ENCODE data around the gene JARID2.
A peak's percentile ranks its signal among the peaks of the same experiment; 100 is the strongest.

JARID2 gene

DNA sequence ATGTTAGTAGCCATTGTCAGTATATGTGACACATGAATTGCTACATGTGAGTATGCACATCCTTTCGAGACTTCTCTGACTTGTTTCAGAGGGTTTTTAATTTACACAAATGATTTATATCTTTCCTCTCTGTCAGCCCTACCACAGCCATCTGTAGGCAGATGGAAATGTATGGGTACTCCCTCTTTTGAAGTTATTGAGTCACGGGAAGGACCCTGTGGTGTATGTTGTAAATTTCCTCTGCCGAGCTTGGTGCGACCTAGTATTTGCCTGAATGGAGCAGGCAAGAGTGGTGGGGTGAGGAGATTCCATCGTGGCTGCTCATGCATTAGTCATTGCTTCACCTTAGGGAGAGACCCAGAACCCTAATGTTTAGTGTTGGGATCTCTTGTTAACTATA lies 171.9 kb downstream of the JARID2 start:
- peak; percentile 45 for DNase-seq (ENCODE audit: low read depth)

DNA sequence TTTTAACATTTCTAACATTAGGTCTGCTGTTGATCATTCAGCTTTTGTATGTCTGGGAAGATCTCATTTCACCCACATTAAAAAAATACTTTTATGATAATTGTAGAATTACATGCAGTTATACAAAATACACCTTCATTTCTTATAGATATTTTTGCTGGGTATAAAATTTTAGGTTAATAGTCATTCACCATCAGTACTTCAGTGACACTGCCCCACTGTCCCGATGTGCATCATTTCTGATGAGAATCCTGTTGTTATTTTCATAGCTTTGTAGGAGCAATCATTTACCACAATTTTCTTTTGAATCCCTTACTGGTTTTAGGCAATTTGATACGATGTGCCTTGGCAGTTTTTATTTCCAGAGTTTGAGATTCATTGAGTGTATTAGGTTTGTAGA lies 173.6 kb downstream of the JARID2 start:
- DNase-seq (ENCODE audit: low read depth): no peak

DNA sequence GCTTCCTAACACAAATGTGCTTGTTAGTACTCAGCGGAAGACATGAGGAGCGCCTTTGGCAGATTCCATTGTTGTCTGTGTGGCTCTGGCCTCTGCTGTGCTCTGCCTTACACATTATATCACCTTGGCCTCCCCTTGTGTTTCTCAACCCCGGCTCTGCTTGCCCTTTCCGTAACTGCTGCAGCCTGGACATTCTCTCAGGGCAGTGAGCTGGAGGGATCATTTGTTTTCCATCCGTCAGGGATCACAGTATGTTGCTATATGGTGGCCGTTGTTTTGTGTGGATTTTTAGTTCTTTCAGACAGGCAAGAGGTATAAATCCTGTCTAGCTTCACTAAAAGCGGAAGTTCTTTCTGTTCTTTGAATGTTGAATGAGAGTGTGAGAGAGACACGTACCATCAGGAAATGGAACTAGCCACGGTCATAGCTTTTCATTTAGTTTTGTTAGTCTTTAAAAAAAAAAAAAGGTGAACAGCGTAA lies 175.1 kb downstream of the JARID2 start:
- DNase-seq (ENCODE audit: low read depth): no peak

DNA sequence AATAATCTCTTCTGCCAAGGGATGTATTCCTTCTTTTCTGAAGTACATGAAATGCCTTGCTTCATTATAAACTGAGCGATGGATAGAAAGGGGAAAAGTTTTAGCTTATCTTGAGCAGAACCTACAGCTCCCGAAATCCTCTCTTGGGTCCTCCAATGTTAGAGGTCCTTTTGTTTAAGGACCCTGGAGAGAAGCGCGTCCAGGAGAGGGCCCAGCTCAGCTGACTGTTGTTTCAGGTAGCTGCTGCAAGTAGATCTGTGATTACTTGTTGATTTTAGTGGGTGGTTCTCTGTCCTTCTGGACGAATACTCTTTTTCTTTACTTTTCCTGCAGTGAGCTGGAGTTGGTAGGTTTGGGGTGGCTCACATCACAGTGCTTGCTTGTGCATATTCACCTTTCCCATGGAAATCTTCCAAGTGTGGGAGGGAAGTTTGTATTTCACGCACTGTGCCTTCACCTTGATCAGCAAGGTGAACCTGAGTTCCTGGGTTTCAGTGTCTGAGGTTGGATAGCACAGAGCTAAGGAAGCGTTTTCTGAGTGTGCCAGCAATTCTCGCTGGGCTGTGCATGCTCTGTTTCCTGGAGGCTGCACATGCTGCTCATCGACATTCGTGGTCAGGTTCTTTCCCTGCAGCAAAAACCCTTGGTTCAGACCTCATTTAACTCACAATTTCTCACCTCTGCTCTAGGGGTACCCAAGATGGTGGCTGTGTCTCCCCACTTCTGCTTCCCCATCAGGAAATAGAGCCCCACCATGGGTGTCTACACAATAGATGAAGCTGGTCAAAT lies 176.3 kb downstream of the JARID2 start:
- DNase-seq (ENCODE audit: low read depth): no peak

DNA sequence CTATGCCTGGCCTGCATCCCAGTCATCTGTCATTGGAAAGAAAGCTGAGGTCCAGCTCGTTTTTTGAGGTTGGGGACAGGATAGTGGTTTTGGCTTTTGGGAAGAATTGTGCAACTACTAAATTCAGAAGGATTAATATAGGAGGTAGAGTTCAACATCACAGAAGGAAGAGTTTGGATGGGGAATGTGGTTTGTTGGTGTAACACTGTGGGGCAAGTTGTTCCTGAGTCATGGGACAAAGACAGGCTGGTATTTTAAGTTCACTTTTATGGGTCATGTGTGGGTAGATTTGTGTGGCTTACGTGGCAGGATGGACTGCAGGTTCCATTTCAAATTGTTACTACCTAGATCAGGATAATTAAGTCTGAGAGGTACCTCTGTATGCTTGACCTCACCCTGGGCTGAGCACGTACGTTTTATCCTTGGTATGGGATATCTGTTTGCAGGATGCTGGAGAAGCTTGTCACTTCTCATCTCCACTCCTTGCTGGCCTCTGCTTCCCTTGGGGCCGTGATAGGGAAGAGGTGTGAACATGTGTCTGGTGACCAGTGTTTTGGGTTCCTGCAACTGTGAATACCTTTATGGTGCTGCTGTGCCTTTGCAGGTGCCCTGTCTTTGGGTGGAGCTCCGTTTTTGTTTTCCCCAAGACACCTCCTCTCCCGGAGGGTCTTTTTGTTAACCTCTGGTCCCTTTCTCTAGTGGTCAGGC lies 177.6 kb downstream of the JARID2 start:
- no peak for DNase-seq (ENCODE audit: low read depth)

- DNase-seq (ENCODE audit: low read depth): no peak
Measured at GRCh38 chr6:15425947-15426346, 180.1 kb downstream of the JARID2 start.

- no peak for DNase-seq (ENCODE audit: low read depth)
Measured at GRCh38 chr6:15426395-15426794, 180.5 kb downstream of the JARID2 start.

- no peak for DNase-seq (ENCODE audit: low read depth)
Measured at GRCh38 chr6:15426901-15427300, 181.0 kb downstream of the JARID2 start.

GRCh38 chr6:15427331-15428070 lies 181.6 kb downstream of the JARID2 start:
- peak; percentile 67 for DNase-seq (ENCODE audit: low read depth)

DNA sequence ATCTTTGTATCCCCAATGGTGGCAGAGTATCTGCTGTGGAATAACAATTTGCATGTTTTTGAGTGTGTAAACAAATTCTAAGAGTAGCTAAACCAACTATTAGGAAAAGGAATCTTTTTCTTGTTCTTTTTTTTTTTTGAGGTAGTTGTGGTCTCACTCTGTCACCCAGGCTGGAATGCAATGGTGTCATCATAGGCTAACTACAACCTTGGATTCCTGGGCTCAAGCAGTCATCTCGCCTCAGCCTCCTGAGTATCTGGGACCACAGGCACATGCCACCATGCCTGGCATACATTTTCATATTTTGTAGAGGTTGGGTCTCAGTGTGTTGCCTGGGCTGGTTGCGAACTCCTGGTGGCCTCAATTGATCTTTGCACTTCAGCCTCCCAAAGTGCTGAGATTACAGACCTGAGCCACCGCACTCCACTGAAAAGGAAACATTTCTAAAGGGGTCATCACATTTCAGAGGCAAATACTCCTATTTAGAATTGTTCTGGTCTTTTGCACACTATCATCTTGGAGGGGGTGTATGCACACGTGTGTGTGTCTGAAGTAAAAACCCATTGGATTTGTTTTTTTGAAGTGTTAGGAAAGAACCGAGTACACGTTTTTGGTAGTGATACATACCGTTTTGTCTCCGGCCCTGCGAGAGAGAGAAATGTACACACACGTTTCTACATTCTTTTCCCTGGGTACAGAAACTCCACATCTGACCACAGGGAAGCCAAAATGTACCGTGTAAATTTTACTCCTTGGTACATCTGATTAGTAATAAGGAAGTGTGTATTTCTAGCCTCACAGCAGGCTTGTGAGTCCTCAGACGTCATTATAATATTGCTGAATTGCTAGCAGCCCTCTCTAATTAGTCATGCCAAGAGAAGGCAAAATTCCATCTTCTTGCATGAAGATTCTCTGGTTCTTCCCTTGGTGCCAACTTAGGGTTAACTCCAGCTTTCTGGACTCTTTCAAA lies 183.6 kb downstream of the JARID2 start:
- DNase-seq (ENCODE audit: low read depth): peak; percentile 85

DNA sequence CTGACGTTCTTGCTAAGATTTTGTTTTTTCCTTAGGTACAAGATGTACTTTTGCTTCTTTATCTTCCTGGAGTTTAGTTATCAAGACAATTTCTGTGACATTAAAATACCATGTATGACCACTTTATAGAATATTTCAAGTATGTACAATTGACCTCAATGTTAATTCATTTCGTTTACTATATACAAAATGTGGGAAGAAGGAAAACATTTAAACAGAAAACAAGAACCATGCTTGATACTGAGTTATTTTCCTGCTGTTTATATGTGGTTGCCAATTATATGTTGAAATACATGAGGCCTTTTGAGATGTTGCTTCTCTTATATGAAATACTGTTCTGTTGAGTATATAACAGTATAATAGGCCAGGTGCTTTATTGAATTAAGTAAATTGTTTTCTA lies 184.3 kb downstream of the JARID2 start:
- DNase-seq (ENCODE audit: low read depth): peak; percentile 30

DNA sequence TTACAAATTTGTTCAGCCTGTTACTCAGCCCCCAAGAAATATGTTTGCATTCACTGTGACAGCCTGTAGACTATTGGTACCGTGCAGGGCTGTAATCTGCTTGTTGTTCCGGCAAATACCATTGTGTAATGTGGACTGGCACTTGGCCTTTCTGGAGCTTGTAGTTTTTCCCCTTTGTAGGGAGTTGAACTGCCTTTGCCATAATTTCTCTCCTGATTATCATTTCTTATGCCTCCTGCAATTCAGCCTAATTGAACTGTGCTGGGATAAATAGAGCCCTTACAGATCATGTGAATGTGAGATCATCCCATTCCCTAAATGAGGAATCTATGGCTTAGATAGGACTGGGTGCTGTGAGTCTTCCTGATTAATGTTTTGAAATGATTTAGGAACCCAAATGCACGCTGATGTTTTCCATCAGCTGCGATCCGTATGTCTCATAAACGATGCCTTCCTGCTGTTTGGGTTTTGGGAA lies 185.1 kb downstream of the JARID2 start:
- peak; percentile 21 for DNase-seq (ENCODE audit: low read depth)

GRCh38 chr6:15431762-15432483 lies 186.1 kb downstream of the JARID2 start:
- DNase-seq (ENCODE audit: low read depth): peak; percentile 59

DNA sequence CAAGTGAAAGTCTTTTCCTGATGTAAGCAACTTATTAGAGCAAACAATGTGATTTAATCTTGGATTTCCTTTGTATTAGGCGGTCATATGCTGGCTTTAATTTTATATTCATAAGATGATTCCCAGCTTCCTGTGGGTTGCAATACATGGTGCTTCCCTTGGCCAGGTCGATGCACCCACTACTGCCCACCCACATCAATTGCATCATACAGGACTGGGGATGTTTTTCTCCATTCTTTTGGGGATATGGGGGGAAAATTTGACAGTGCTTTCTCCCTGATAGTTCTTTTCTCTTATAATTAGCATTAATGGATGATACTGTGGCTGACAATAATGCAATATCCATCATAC lies 187.6 kb downstream of the JARID2 start:
- DNase-seq (ENCODE audit: low read depth): no peak

- peak; percentile 48 for DNase-seq (ENCODE audit: low read depth)
Measured at GRCh38 chr6:15434263-15434662, 188.4 kb downstream of the JARID2 start.

GRCh38 chr6:15434823-15435380 lies 189.0 kb downstream of the JARID2 start:
- no peak for DNase-seq (ENCODE audit: low read depth)

DNA sequence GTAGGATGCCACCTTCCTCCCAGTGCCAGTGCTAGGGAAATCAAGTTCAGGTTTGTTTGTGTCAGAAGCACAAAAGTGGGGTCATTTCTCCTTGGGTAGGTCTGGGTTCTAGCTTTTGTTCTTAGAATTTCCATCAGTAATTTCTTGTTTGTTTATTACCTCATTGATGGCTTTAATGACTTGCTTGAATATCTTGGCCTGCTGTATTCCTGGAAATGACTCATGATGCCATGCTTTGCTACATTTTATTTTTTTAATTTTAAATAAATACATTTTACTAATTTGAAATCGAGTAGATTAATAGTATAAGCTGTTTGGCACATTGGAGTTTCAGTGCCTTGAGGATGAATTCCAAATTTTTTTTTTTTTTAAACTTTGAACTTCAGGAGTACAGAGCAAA lies 189.6 kb downstream of the JARID2 start:
- DNase-seq (ENCODE audit: low read depth): no peak

DNA sequence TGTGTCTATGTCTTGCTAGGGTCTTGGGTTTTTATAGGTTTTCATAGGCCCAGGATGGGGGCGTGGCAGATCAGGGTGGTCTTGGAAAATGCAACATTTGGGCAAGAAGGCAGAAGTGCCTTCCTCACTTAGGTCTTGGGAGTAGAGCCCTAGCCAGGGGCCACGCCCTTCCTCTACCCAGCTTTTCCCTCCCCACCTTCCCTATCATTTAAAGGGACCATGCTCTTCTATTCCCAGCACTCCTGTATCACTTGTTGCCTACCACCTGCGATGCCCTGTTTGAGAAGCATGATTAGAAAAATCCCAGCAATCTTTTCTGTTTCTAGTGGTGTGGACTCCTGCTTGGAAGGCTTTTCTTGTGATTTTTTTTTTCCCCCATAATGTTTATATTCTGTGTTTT lies 190.6 kb downstream of the JARID2 start:
- DNase-seq (ENCODE audit: low read depth): no peak

DNA sequence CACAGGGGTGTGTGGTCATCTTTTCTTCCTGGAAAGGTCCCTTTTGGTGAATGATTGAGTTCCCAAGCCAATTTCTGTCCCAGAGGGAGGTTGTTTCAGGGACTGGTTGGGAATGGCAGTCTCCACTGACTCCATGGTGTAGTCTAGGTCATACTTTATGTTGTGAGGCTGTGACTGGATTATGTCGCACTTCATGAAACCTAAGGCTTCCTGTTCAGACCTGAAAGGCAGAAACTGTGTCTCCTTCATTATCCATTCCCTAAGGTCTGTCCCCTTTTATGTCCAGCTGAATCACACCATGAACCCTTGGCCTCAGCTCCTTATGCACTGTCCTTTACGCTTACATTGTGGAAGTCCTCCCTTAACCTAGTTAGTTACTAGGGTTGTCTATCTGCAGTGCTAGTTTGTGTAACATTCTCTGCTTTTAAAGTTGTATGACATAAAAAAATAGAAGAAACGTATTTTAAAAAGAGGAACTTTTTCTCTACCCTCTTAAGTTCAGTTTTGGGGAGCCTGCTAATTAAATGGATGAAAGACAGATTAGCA lies 191.3 kb downstream of the JARID2 start:
- no peak for DNase-seq (ENCODE audit: low read depth)

GRCh38 chr6:15439410-15440025 lies 193.6 kb downstream of the JARID2 start:
- peak; percentile 65 for DNase-seq (ENCODE audit: low read depth)
